ENCODE measurements around the gene ADGRV1. TPM values are rescaled to one million over a fixed set of nuclear protein-coding genes. Genes with fewer than 3 reads are reported as not detected.

Gene ADGRV1
- total and polyA plus RNA-seq, 2 donors (not counting 3 experiments of a cell fraction or from before 2014, with no cell fraction given), result 0.11 to 0.55 TPM

DNA sequence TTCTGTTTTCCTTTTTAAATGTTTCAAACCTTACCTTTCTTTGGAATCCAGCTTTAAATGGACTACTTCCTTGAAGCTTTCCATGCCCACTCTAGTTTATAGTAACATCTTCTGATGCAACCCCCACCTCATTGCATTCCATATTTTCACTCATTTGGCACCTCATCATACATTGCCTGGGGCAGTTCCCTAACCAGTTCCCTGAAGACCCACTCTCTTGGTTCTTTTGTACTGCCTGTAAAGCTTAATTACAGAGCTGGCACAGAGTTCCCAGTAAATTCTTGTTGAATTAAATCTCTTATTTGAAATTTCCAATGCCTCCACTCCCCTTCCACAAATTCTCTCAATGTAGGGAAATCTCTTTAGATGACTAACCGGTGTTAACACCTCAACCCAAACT, 567.3 kb downstream of the ADGRV1 start:
- Histone ChIP-seq H3K4me3 (replicated peaks in 1 of 3; ENCODE audit: insufficient read depth in 1 of 3, low read depth in 1 of 3, low read length in 3 of 3) (no peak overlapping the region), H3K4me2 (ENCODE audit: insufficient read depth, low read length) (no peak overlapping the region)
- DNase-seq (ENCODE audit: low read depth, low spot score), result no peak

More for the DNA sequence above, 567.3 kb downstream of the ADGRV1 start:
- Histone ChIP-seq H3K9me3 (replicated peaks; ENCODE audit: control insufficient read depth, insufficient read depth, low read length) (no peaks in the 10 kb centered on the region), H3K27ac (ENCODE audit: insufficient read depth, low read depth, low read length) (no peak overlapping the region), H3K36me3 (ENCODE audit: control insufficient read depth in 2 of 2, extremely low read depth in 1 of 2, insufficient read depth in 2 of 2, low read length in 2 of 2) (no peaks in the 10 kb centered on the region), H3K9ac (replicated peaks; ENCODE audit: extremely low read depth, insufficient read depth, low read length) (no peak overlapping the region), H2AFZ (ENCODE audit: low read depth, low read length) (no peak overlapping the region), H3K9me1 (replicated peaks; ENCODE audit: control insufficient read depth, extremely low read depth, insufficient read depth, low read length) (no peaks in the 10 kb centered on the region), H3K27me3 (ENCODE audit: control insufficient read depth in 2 of 2, insufficient read depth in 2 of 2, low read length in 2 of 2) (no peaks in the 10 kb centered on the region), H3K79me2 (ENCODE audit: control insufficient read depth, insufficient read depth, low read length) (no peaks in the 10 kb centered on the region), H3K4me1 (ENCODE audit: control insufficient read depth, extremely low read depth, insufficient read depth, low read length) (peaks cover 3% of the 10 kb centered on the region), H4K20me1 (replicated peaks; ENCODE audit: control insufficient read depth, extremely low read depth, insufficient read depth, low read length) (no peaks in the 10 kb centered on the region)
- no peak for TF ChIP-seq MYC (IDR thresholded peaks at IDR 0.05; ENCODE audit: low read depth, low read length)
- no peak for TF ChIP-seq POLR2AphosphoS5 (IDR thresholded peaks at IDR 0.05; ENCODE audit: insufficient read depth, low read depth, low read length)
- TF ChIP-seq JUN (IDR thresholded peaks at IDR 0.05; ENCODE audit: borderline replicate concordance, insufficient read depth, insufficient read length, low read depth), result no peak
- no peak for TF ChIP-seq GATA2 (IDR thresholded peaks at IDR 0.05; ENCODE audit: insufficient read depth, insufficient read length, low read depth, low read length)
- TF ChIP-seq FOS (IDR thresholded peaks at IDR 0.05; ENCODE audit: borderline replicate concordance, insufficient read depth, low read length), result no peak
- TF ChIP-seq, protein P1, sequence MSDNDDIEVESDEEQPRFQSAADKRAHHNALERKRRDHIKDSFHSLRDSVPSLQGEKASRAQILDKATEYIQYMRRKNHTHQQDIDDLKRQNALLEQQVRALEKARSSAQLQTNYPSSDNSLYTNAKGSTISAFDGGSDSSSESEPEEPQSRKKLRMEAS (IDR thresholded peaks at IDR 0.05; ENCODE audit: insufficient read depth, insufficient read length), result no peak
- TF ChIP-seq, protein P2, sequence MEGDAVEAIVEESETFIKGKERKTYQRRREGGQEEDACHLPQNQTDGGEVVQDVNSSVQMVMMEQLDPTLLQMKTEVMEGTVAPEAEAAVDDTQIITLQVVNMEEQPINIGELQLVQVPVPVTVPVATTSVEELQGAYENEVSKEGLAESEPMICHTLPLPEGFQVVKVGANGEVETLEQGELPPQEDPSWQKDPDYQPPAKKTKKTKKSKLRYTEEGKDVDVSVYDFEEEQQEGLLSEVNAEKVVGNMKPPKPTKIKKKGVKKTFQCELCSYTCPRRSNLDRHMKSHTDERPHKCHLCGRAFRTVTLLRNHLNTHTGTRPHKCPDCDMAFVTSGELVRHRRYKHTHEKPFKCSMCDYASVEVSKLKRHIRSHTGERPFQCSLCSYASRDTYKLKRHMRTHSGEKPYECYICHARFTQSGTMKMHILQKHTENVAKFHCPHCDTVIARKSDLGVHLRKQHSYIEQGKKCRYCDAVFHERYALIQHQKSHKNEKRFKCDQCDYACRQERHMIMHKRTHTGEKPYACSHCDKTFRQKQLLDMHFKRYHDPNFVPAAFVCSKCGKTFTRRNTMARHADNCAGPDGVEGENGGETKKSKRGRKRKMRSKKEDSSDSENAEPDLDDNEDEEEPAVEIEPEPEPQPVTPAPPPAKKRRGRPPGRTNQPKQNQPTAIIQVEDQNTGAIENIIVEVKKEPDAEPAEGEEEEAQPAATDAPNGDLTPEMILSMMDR (IDR thresholded peaks at IDR 0.05; ENCODE audit: extremely low read depth in 1 of 2, insufficient read depth in 1 of 2, low read depth in 1 of 2, low read length in 2 of 2), result no peak
- no peak for TF ChIP-seq EZH2 (IDR thresholded peaks at IDR 0.05; ENCODE audit: borderline replicate concordance, low read depth, low read length, severe bottlenecking)
- ChIA-PET CTCF (interaction anchor here (1.1 to 1.5 kb wide), 4 partner anchors 19 to 194 kb away, joined by 3 to 5 read pairs (median 4); no protein-coding TSS in a partner anchor), POLR2A (no interaction called here)
- no peak for FAIRE-seq
- intact Hi-C loops (cut with micrococcal nuclease) (no loop called here), dilution Hi-C loops (cut with MboI; ENCODE audit: extremely low pct_ligation_motif_present, low sequenced_read_pairs) (no loop called here)
- BruUV-seq (replicated peaks), result no TSS peak
